Measurements from ENCODE around the gene MT4.
"Not testable (repeated sequence)": the region's sequence is repeated elsewhere in the genome, so short reads cannot be mapped to it uniquely, and the experiment has no call there.

MT4 gene

DNA sequence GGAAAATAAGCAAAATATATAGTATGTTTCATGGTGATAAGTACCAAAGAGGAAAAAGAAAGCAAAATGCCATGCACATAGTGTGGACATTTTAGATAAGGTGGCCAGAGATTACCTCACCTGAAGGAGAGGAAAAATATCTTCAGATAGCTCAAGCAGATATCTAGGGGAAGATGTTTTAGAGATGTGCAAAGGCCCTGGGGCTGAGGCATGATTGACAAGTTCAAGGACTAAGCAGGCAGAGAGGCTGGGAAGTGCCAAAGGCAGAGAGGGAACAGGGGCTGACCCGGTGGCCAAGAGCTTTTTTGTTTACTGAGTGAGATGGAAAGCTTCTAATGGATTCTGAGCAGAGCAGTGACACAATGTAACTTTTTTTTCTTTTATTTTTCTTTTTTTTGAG, 4.4 kb upstream of the MT4 start:
- H3K4me1 ChIP-seq (ENCODE audit: insufficient read depth, low read length) = no peaks in the 10 kb centered on the region
- H3K27me3 ChIP-seq (ENCODE audit: control insufficient read depth in 1 of 2, insufficient read depth in 2 of 2, low read length in 2 of 2) = no peaks in the 10 kb centered on the region
- H3K9me3 ChIP-seq (ENCODE audit: low read length) = no peaks in the 10 kb centered on the region
- no peak overlapping the region for H3K9ac ChIP-seq (ENCODE audit: low read length)
- H3K27ac ChIP-seq (ENCODE audit: low read depth, low read length) = no peak overlapping the region
- H3K4me3 ChIP-seq (ENCODE audit: low read depth in 1 of 2, low read length in 2 of 2) = no peak overlapping the region
- no peaks in the 10 kb centered on the region for H3K36me3 ChIP-seq (ENCODE audit: insufficient read depth, low read length)

- no peaks in the 10 kb centered on the region for H3K27me3 ChIP-seq (ENCODE audit: control insufficient read depth in 1 of 2, insufficient read depth in 2 of 2, low read length in 2 of 2)
- no peak overlapping the region for H3K9ac ChIP-seq (ENCODE audit: low read length)
- H3K36me3 ChIP-seq (ENCODE audit: insufficient read depth, low read length) = no peaks in the 10 kb centered on the region
- H3K4me1 ChIP-seq (ENCODE audit: insufficient read depth, low read length) = no peaks in the 10 kb centered on the region
- H3K4me3 ChIP-seq (ENCODE audit: low read depth in 1 of 2, low read length in 2 of 2) = no peak overlapping the region
- H3K27ac ChIP-seq (ENCODE audit: low read depth, low read length) = no peak overlapping the region
- no peaks in the 10 kb centered on the region for H3K9me3 ChIP-seq (ENCODE audit: low read length)
Observed at GRCh38 chr16:56561126-56561525, 3.7 kb upstream of the MT4 start.

DNA sequence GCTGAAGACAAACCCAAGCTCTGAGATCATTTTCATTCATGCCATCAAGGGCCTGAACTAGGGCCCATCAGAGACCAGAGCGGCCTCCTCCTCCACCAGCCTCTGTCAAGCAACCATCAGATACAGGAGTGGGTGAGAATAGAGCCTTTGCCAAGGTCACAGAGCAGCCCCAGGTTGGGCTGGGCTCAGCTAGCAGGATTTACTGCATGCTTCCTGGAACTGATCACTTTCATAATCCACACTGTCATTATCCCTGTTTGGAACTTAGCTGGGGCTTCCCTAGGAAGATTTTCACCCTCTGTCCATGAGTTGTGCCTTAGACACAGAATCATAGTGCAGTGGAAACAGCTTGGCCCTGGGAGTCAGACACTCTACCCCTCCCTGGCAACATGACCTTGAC, 5.1 kb downstream of the MT4 start:
- H3K4me3 ChIP-seq (ENCODE audit: low read depth in 1 of 2, low read length in 2 of 2) = no peak overlapping the region
- no peaks in the 10 kb centered on the region for H3K36me3 ChIP-seq (ENCODE audit: insufficient read depth, low read length)
- no peaks in the 10 kb centered on the region for H3K9me3 ChIP-seq (ENCODE audit: low read length)
- no peaks in the 10 kb centered on the region for H3K27me3 ChIP-seq (ENCODE audit: control insufficient read depth in 1 of 2, insufficient read depth in 2 of 2, low read length in 2 of 2)
- no peak overlapping the region for H3K27ac ChIP-seq (ENCODE audit: low read depth, low read length)
- no peak overlapping the region for H3K9ac ChIP-seq (ENCODE audit: low read length)
- no peaks in the 10 kb centered on the region for H3K4me1 ChIP-seq (ENCODE audit: insufficient read depth, low read length)

DNA sequence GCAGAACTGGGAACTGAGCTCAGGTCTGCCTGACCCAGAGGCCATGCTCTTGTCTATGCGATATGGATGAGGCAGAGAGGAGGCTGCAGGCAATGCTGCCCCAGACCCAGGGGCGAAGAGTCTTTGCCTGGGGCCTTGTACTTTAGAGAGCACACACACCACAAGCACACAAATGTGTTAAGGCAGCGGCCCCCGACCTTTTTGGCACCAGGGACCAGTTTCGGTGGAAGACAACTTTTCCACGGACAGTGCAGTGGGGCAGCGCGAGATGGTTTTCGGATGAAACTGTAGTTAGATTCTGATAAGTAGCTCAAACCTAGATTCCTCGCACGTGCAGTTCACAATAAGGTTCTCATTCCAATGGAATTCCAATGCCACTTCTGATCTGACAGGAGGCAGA, 6.7 kb downstream of the MT4 start:
- no peaks in the 10 kb centered on the region for H3K4me1 ChIP-seq (ENCODE audit: insufficient read depth, low read length)
- no peak overlapping the region for H3K27ac ChIP-seq (ENCODE audit: low read depth, low read length)
- H3K27me3 ChIP-seq (ENCODE audit: control insufficient read depth in 1 of 2, insufficient read depth in 2 of 2, low read length in 2 of 2) = no peaks in the 10 kb centered on the region
- H3K9me3 ChIP-seq (ENCODE audit: low read length) = no peaks in the 10 kb centered on the region
- no peak overlapping the region for H3K9ac ChIP-seq (ENCODE audit: low read length)
- no peaks in the 10 kb centered on the region for H3K36me3 ChIP-seq (ENCODE audit: insufficient read depth, low read length)
- H3K4me3 ChIP-seq (ENCODE audit: low read depth in 1 of 2, low read length in 2 of 2) = no peak overlapping the region

- no peaks in the 10 kb centered on the region for H3K4me1 ChIP-seq (ENCODE audit: insufficient read depth, low read length)
- no peak overlapping the region for H3K27ac ChIP-seq (ENCODE audit: low read depth, low read length)
- no peaks in the 10 kb centered on the region for H3K36me3 ChIP-seq (ENCODE audit: insufficient read depth, low read length)
- H3K9me3 ChIP-seq (ENCODE audit: low read length) = no peaks in the 10 kb centered on the region
- no peak overlapping the region for H3K4me3 ChIP-seq (ENCODE audit: low read depth in 1 of 2, low read length in 2 of 2)
- no peaks in the 10 kb centered on the region for H3K27me3 ChIP-seq (ENCODE audit: control insufficient read depth in 1 of 2, insufficient read depth in 2 of 2, low read length in 2 of 2)
- no peak overlapping the region for H3K9ac ChIP-seq (ENCODE audit: low read length)
Observed at GRCh38 chr16:56574625-56575024, 9.8 kb downstream of the MT4 start.

DNA sequence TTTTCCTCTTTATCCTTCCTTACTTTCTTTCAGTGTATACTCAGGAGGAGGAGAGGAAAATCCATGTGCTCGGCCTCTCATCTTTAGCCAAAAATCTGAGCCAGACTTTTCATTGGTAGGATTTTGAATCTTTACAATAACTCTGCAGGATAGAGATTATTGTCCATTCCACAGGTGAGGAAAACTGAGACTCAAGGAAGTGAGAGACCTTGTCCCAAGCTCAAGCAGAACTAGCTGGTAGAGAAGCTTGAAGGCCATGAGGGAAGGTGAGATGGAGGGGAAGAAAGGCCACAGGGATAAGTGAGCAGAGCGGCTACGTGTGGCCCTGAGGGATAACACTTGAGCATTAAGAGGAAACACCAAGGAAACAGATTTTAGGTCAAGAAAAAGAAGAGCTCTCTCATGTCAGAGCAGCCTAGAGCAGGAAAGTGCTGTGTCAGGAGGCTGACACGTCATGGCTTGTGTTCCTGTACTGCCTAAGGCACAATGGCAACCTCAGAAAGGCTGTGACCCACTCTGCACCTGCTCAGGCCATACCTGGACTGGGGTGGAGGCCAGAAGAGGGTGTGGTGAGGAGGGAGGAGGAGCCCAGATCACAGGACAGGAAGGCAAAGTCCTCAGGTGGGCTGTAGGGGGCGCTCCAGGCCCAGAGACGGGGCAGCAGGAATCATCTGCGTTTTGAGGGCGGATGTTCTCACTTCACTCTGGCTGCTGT, 11.9 kb downstream of the MT4 start:
- no peak overlapping the region for H3K9ac ChIP-seq (ENCODE audit: low read length)
- no peaks in the 10 kb centered on the region for H3K4me1 ChIP-seq (ENCODE audit: insufficient read depth, low read length)
- no peaks in the 10 kb centered on the region for H3K27me3 ChIP-seq (ENCODE audit: control insufficient read depth in 1 of 2, insufficient read depth in 2 of 2, low read length in 2 of 2)
- H3K27ac ChIP-seq (ENCODE audit: low read depth, low read length) = no peak overlapping the region
- H3K9me3 ChIP-seq (ENCODE audit: low read length) = no peaks in the 10 kb centered on the region
- H3K4me3 ChIP-seq (ENCODE audit: low read depth in 1 of 2, low read length in 2 of 2) = no peak overlapping the region
- no peaks in the 10 kb centered on the region for H3K36me3 ChIP-seq (ENCODE audit: insufficient read depth, low read length)

GRCh38 chr16:56577300-56577625, 12.4 kb downstream of the MT4 start:
- Histone ChIP-seq H3K4me1 (ENCODE audit: insufficient read depth, low read length) (no peaks in the 10 kb centered on the region), H3K27me3 (ENCODE audit: control insufficient read depth in 1 of 2, insufficient read depth in 2 of 2, low read length in 2 of 2) (no peaks in the 10 kb centered on the region), H3K4me3 (ENCODE audit: low read depth in 1 of 2, low read length in 2 of 2) (no peak overlapping the region), H3K9ac (ENCODE audit: low read length) (no peak overlapping the region), H3K9me3 (ENCODE audit: low read length) (no peaks in the 10 kb centered on the region), H3K36me3 (ENCODE audit: insufficient read depth, low read length) (no peaks in the 10 kb centered on the region), H3K27ac (ENCODE audit: low read depth, low read length) (no peak overlapping the region)

GRCh38 chr16:56580391-56581048, 15.6 kb downstream of the MT4 start:
- H3K27me3 ChIP-seq (ENCODE audit: control insufficient read depth in 1 of 2, insufficient read depth in 2 of 2, low read length in 2 of 2) = no peaks in the 10 kb centered on the region
- H3K27ac ChIP-seq (ENCODE audit: low read depth, low read length) = no peak overlapping the region
- H3K9me3 ChIP-seq (ENCODE audit: low read length) = no peaks in the 10 kb centered on the region
- H3K9ac ChIP-seq (ENCODE audit: low read length) = no peak overlapping the region
- no peaks in the 10 kb centered on the region for H3K36me3 ChIP-seq (ENCODE audit: insufficient read depth, low read length)
- no peaks in the 10 kb centered on the region for H3K4me1 ChIP-seq (ENCODE audit: insufficient read depth, low read length)
- H3K4me3 ChIP-seq (ENCODE audit: low read depth in 1 of 2, low read length in 2 of 2) = no peak overlapping the region

- H3K27ac ChIP-seq (ENCODE audit: low read depth, low read length); H3K9ac ChIP-seq (ENCODE audit: low read length); H3K36me3 ChIP-seq (ENCODE audit: insufficient read depth, low read length); H3K9me3 ChIP-seq (ENCODE audit: low read length); H3K4me1 ChIP-seq (ENCODE audit: insufficient read depth, low read length); H3K4me3 ChIP-seq (ENCODE audit: low read depth in 1 of 2, low read length in 2 of 2): not testable (repeated sequence)
- peaks cover 0 to 11% of the 10 kb centered on the region in 2 donors for H3K27me3 ChIP-seq (ENCODE audit: control insufficient read depth in 1 of 2, insufficient read depth in 2 of 2, low read length in 2 of 2)
Observed at GRCh38 chr16:56582911-56583310, 18.0 kb downstream of the MT4 start.

- Histone ChIP-seq H3K9ac (ENCODE audit: low read length) (no peak overlapping the region), H3K4me1 (ENCODE audit: insufficient read depth, low read length) (no peaks in the 10 kb centered on the region), H3K27me3 (ENCODE audit: control insufficient read depth in 1 of 2, insufficient read depth in 2 of 2, low read length in 2 of 2) (peaks cover 0 to 17% of the 10 kb centered on the region in 2 donors), H3K9me3 (ENCODE audit: low read length) (no peaks in the 10 kb centered on the region), H3K36me3 (ENCODE audit: insufficient read depth, low read length) (no peaks in the 10 kb centered on the region), H3K4me3 (ENCODE audit: low read depth in 1 of 2, low read length in 2 of 2) (no peak overlapping the region), H3K27ac (ENCODE audit: low read depth, low read length) (no peak overlapping the region)
Observed at GRCh38 chr16:56583351-56584168, 18.7 kb downstream of the MT4 start.

DNA sequence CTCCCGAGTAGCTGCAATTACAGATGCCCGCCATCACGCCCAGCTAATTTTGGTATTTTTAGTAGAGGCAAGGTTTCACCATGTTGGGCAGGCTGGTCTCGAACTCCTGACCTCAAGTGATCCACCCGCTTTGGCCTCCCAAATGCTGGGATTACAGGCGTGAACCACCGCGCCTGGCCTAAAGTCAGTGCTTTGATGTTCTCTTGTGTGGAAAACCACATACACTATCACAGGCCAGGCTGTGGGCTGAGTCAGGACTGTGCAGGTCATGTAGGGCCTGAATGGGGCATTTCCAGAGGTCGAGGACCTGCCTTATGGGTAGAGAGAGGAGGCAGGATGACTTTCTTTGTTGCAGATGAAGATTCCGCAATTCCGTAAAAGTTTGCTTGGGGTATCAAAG, 19.4 kb downstream of the MT4 start:
- H3K27ac ChIP-seq (ENCODE audit: low read depth, low read length) = no peak overlapping the region
- peaks cover 4 to 25% of the 10 kb centered on the region in 2 donors for H3K27me3 ChIP-seq (ENCODE audit: control insufficient read depth in 1 of 2, insufficient read depth in 2 of 2, low read length in 2 of 2)
- H3K9ac ChIP-seq (ENCODE audit: low read length) = no peak overlapping the region
- no peaks in the 10 kb centered on the region for H3K4me1 ChIP-seq (ENCODE audit: insufficient read depth, low read length)
- H3K9me3 ChIP-seq (ENCODE audit: low read length) = no peaks in the 10 kb centered on the region
- no peaks in the 10 kb centered on the region for H3K36me3 ChIP-seq (ENCODE audit: insufficient read depth, low read length)
- no peak overlapping the region for H3K4me3 ChIP-seq (ENCODE audit: low read depth in 1 of 2, low read length in 2 of 2)

All from muscle layer of colon (tissue), 2 donors.